ENCODE measurements around the gene RPS6KA5.

The RPS6KA5 gene

DNA sequence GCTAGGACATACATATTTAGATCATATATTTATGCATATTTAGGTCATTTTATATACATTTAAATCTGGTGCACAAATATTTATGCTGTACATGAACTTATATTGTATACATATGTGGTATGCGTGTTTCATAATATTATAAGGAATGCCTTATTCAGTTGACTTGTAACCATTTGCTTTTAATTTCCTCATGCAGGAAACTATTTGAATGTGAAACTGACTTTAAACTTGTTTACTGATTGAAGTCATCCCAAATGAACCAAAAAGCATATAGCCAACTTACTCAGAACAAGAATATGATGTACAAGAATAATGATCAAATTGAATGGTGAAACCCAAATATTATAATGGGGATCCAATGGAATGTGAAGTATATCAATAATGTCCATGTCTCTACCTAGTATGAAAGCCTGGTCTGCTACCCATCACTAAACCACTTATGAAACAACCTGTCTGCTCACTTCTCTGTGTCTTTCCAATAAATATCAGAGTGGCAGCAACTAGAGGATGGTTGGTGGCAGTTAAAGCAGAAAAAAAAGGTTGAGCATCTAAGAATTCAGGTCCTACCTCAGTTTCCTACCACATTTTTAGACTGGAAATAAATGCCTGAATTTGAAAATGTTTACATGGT, 38.3 kb downstream of the RPS6KA5 start:
- H3K27ac Mint-ChIP-seq = peak overlapping the region; percentile 77 to 98
- DNase-seq = peak in 1 of 2 donors; percentile 20
- no peaks in the 10 kb centered on the region for H3K27me3 Mint-ChIP-seq
- H3K9me3 Mint-ChIP-seq = no peaks in the 10 kb centered on the region
- H3K4me3 Mint-ChIP-seq = peak overlapping the region; percentile 63 to 68
- peaks cover 69% of the 10 kb centered on the region for H3K4me1 Mint-ChIP-seq
- no peak for ATAC-seq

DNA sequence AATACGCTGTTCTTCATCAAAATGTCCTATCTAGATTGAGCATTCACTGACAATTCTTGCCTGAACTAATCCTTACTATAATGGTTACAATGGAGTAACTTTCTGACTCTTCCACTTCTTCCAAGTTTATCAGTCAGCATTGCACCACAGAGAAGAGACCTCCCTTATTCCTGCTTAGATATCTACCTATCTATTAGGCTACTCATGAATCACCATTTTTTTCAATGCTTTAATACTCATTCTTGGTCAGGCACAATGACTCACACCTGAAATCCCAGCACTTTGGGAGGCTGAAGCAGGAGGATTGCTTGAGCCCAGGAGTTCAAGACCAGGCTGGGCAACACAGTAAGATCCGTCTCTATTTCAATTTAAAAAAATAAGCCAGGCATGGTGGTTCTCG, 39.3 kb downstream of the RPS6KA5 start:
- H3K27ac Mint-ChIP-seq = peak overlapping the region; percentile 42 to 71
- H3K9me3 Mint-ChIP-seq = no peaks in the 10 kb centered on the region
- peaks cover 64% of the 10 kb centered on the region for H3K4me1 Mint-ChIP-seq
- H3K27me3 Mint-ChIP-seq = no peaks in the 10 kb centered on the region
- no peak for DNase-seq
- no peak for ATAC-seq
- H3K4me3 Mint-ChIP-seq = peak overlapping the region in 1 of 2 donors; percentile 21

GRCh38 chr14:91019673-91020072, 40.8 kb downstream of the RPS6KA5 start:
- H3K4me3 Mint-ChIP-seq = no peak overlapping the region
- H3K27ac Mint-ChIP-seq = no peak overlapping the region
- no peak for ATAC-seq
- no peak for DNase-seq
- no peaks in the 10 kb centered on the region for H3K27me3 Mint-ChIP-seq
- H3K9me3 Mint-ChIP-seq = no peaks in the 10 kb centered on the region
- H3K4me1 Mint-ChIP-seq = peaks cover 61% of the 10 kb centered on the region

DNA sequence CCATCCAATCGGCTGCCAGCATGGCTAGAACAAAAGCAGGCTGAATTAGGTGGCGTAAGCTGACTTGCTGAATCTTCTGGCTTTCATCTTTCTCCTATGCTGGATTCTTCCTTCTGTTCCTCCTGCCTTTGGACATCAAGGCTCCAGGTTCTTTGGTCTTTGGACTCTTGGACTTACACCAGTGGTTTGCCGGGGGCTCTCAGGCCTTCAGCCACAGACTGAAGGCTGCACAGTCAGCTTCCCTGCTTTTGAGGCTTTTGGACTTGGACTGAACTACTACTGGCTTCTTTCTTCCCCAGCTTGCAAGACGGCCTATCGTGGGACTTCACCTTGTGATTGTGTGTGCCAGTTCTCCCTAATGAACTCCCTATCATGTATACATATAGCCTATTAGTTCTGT, 42.0 kb downstream of the RPS6KA5 start:
- no peak for ATAC-seq
- no peak overlapping the region for H3K4me3 Mint-ChIP-seq
- H3K27me3 Mint-ChIP-seq = no peaks in the 10 kb centered on the region
- no peak overlapping the region for H3K27ac Mint-ChIP-seq
- H3K9me3 Mint-ChIP-seq = no peaks in the 10 kb centered on the region
- no peak for DNase-seq
- H3K4me1 Mint-ChIP-seq = peaks cover 49% of the 10 kb centered on the region

DNA sequence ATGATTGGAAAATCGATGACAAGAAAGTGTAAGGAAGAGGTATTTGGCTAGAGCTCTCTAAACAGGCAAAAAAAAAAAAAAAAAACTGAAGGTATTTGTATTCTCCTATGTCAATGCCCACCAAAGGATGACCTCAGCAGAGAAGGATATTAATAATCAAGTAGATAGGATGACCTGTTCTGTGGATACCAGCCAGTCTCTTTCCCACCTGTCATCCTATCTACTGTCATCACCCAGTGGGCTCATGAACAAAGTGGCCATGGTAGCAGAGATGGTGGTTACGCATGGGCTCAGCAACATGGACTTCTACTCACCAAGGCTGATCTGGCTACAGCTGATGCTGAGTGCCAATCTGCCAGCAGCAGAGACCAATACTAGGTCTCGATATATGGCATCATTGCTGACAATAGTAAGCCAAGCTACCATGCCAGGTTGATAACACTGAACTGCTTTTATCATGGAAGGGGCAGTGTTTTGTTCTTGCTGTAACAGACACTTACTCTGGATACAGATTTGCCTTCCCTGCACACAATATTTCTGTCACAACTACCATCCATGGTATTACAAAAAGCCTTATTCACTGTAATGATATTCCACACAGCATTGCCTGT, 43.5 kb downstream of the RPS6KA5 start:
- Mint-ChIP-seq H3K4me3 (no peak overlapping the region), H3K9me3 (no peaks in the 10 kb centered on the region), H3K27me3 (no peaks in the 10 kb centered on the region), H3K27ac (no peak overlapping the region), H3K4me1 (peaks cover 37% of the 10 kb centered on the region)
- ATAC-seq (no peak), DNase-seq (no peak)

DNA sequence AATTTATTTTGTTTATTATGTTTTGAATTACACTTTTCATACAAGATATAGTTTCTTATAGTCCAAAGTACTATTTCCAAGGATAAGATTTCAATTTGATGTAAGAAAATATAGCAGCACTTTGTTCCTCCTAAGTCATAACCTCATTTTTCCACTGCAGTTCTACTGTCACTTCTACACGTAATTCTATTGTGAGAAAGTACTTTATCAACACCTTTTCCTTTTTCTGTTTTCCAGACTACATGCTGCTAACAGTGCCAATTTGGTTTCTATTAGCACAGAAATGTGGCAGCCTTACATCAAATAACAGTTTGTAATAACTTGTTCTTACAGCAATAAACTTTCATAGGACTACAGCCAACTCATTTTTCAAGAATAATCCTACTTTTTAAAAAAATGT, 45.0 kb downstream of the RPS6KA5 start:
- ATAC-seq = no peak
- Mint-ChIP-seq H3K4me1 (peaks cover 33% of the 10 kb centered on the region), H3K27ac (no peak overlapping the region), H3K9me3 (no peaks in the 10 kb centered on the region), H3K27me3 (no peaks in the 10 kb centered on the region), H3K4me3 (no peak overlapping the region)
- no peak for DNase-seq

GRCh38 chr14:91012045-91012444, 48.4 kb downstream of the RPS6KA5 start:
- H3K4me1 Mint-ChIP-seq = peaks cover 46% of the 10 kb centered on the region
- H3K9me3 Mint-ChIP-seq = no peaks in the 10 kb centered on the region
- ATAC-seq (peak; percentile 47), DNase-seq (no peak)
- no peaks in the 10 kb centered on the region for H3K27me3 Mint-ChIP-seq
- no peak overlapping the region for H3K27ac Mint-ChIP-seq
- no peak overlapping the region for H3K4me3 Mint-ChIP-seq

GRCh38 chr14:91010153-91010533, 50.3 kb downstream of the RPS6KA5 start:
- H3K4me3 Mint-ChIP-seq = no peak overlapping the region
- no peak for DNase-seq
- H3K9me3 Mint-ChIP-seq = no peaks in the 10 kb centered on the region
- no peak overlapping the region for H3K27ac Mint-ChIP-seq
- peaks cover 43% of the 10 kb centered on the region for H3K4me1 Mint-ChIP-seq
- no peak for ATAC-seq
- H3K27me3 Mint-ChIP-seq = no peaks in the 10 kb centered on the region

- peak overlapping the region in 1 of 2 donors; percentile 76 for H3K27ac Mint-ChIP-seq
- no peak for DNase-seq
- H3K4me3 Mint-ChIP-seq = peak overlapping the region; percentile 34 to 50
- ATAC-seq = peak; percentile 85
- no peaks in the 10 kb centered on the region for H3K9me3 Mint-ChIP-seq
- H3K27me3 Mint-ChIP-seq = no peaks in the 10 kb centered on the region
- H3K4me1 Mint-ChIP-seq = peaks cover 43% of the 10 kb centered on the region
These were observed 50.8 kb downstream of the RPS6KA5 start for GRCh38 chr14:91009501-91010152.

DNA sequence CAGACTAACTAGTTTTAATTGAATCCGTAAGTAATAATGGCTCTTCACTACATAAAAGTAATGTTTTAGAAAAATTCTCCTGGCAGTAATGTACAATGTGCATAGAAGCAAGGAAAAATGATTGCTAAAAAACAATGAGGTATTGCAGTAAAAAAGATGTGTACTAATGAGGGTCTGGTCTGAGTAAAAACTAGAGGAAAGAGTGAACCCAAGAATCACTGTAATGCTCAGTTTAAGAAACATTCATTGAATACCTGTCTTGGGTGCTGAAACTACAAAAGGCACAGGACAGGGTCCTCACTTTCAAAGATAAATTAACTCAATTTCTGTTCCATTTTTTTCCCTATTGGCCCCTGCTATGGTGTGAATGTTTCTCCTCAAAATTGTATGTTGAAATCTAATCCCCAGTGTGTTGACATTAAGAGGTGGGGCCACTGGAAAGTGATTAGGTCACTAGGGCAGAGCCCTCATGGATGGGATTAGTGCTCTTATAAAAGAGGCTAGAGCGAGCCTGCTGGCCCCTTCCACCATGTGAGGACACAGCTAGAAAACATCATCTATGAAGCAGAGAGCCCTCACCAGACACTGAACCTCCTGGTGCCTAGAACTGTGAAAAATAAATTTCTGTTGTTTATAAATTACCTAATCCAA, 51.6 kb downstream of the RPS6KA5 start:
- H3K4me3 Mint-ChIP-seq = peak overlapping the region in 1 of 2 donors; percentile 27
- peak overlapping the region; percentile 63 to 76 for H3K27ac Mint-ChIP-seq
- H3K27me3 Mint-ChIP-seq = no peaks in the 10 kb centered on the region
- H3K9me3 Mint-ChIP-seq = no peaks in the 10 kb centered on the region
- H3K4me1 Mint-ChIP-seq = peaks cover 49% of the 10 kb centered on the region
- DNase-seq (no peak), ATAC-seq (peak; percentile 52)

GRCh38 chr14:91005716-91006115, 54.7 kb downstream of the RPS6KA5 start:
- Mint-ChIP-seq H3K4me3 (no peak overlapping the region), H3K9me3 (no peaks in the 10 kb centered on the region), H3K27me3 (no peaks in the 10 kb centered on the region), H3K27ac (no peak overlapping the region), H3K4me1 (peaks cover 50% of the 10 kb centered on the region)
- ATAC-seq = no peak
- DNase-seq = no peak

DNA sequence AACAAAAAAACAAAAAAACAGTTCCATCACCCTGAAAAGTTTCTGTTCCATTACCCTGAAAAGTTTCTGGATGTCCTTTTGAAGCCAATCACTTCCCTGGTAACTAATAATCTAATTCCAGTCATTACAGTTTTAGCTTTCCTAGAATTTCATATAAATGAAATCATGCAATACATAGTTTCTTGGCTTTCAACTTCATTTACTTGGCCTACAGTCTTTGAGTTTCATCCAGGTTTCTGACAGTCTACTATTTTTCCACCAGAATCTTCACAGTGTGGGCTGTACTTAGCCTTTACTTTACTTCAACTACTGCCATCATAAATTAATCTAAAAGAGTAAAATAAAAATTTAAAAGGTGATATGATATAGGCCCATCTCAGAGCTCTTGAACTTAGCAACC, 55.5 kb downstream of the RPS6KA5 start:
- Mint-ChIP-seq H3K4me1 (peaks cover 43% of the 10 kb centered on the region), H3K27me3 (no peaks in the 10 kb centered on the region), H3K9me3 (no peaks in the 10 kb centered on the region), H3K27ac (no peak overlapping the region), H3K4me3 (no peak overlapping the region)
- ATAC-seq (no peak), DNase-seq (no peak)

DNA sequence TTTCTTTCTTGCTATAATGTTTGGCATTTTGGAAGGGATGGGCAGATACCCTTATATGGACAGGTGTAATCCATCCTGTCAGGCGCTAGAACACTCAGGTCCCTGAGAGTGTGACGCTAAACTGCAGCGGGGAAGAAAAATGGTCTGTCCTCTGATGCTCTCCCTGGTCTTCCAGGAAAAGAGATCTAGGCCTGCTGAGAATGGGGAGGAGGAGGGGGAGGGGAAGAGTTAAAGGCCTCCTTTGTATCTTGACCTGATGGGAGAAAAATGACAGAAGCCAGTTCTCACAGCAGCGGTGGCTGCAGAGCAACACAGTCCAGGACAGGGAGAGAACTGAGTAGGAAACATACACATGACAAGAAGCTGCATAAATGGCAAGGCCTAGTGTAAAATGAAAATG, 61.1 kb downstream of the RPS6KA5 start:
- no peak for ATAC-seq
- Mint-ChIP-seq H3K27ac (no peak overlapping the region), H3K27me3 (no peaks in the 10 kb centered on the region), H3K4me1 (peaks cover 12% of the 10 kb centered on the region), H3K9me3 (no peaks in the 10 kb centered on the region), H3K4me3 (no peak overlapping the region)
- no peak for DNase-seq

GRCh38 chr14:90996967-90997366, 63.5 kb downstream of the RPS6KA5 start:
- no peak overlapping the region for H3K4me3 Mint-ChIP-seq
- H3K4me1 Mint-ChIP-seq = peaks cover 24% of the 10 kb centered on the region
- no peak overlapping the region for H3K27ac Mint-ChIP-seq
- H3K27me3 Mint-ChIP-seq = no peaks in the 10 kb centered on the region
- no peak for DNase-seq
- no peaks in the 10 kb centered on the region for H3K9me3 Mint-ChIP-seq
- no peak for ATAC-seq

DNA sequence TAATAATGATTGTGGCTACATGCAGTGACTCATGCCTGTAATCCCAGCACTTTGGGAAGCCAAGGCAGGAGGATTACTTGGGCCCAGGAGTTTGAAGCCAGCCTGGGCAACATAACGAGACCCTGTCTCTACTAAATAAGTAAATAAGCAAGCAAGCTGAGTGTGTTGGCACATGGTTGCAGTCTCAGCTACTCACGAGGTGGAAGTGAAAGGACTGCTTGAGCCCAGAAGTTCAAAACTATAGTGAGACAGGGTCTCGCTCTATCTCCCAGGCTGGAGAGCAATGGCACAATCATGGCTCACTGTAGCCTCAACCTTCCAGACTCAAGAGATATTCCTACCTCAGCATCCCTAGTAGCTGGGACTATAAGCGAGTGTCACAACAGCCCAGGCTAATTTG, 64.7 kb downstream of the RPS6KA5 start:
- Mint-ChIP-seq H3K27me3 (no peaks in the 10 kb centered on the region), H3K4me3 (no peak overlapping the region)
- no peak for ATAC-seq

GRCh38 chr14:90993792-90994191, 66.6 kb downstream of the RPS6KA5 start:
- no peak overlapping the region for H3K4me3 Mint-ChIP-seq
- no peaks in the 10 kb centered on the region for H3K9me3 Mint-ChIP-seq
- H3K27me3 Mint-ChIP-seq = no peaks in the 10 kb centered on the region
- no peak overlapping the region for H3K27ac Mint-ChIP-seq
- H3K4me1 Mint-ChIP-seq = peaks cover 46% of the 10 kb centered on the region
- no peak for DNase-seq
- no peak for ATAC-seq

More for the DNA sequence above, 64.7 kb downstream of the RPS6KA5 start:
- DNase-seq = no peak
- Mint-ChIP-seq H3K9me3 (no peaks in the 10 kb centered on the region), H3K27ac (no peak overlapping the region), H3K4me1 (peaks cover 36% of the 10 kb centered on the region)
